Endodermal cell (in vitro differentiated cells): ENCODE results near the gene RPP25. TPM values are rescaled to one million over a fixed set of nuclear protein-coding genes. Genes with fewer than 3 reads are reported as not detected.

Source experiments
- DNase-seq: peaks from one replicate; pipeline ENCODE4 v3.0.0-alpha.2; 2017
- H3K27ac ChIP-seq: 2 replicates; pipeline ENCODE4 v1.5.1; 2013; ENCODE audit warnings: mild to moderate bottlenecking, low read depth, low read length, moderate library complexity
- H3K27me3 ChIP-seq: 2 replicates; pipeline ENCODE4 v1.6.1; 2013; ENCODE audit warnings: mild to moderate bottlenecking, low read length, moderate library complexity; ENCODE audit not compliant: insufficient read depth, control insufficient read depth, poor library complexity, severe bottlenecking
- H3K36me3 ChIP-seq: 2 replicates; pipeline ENCODE4 v1.7.0; 2013; ENCODE audit warnings: mild to moderate bottlenecking, low read length, moderate library complexity; ENCODE audit not compliant: control insufficient read depth, insufficient read depth
- H3K4me1 ChIP-seq: one replicate; pipeline ENCODE4 v1.7.0; 2013; ENCODE audit warnings: low read length; ENCODE audit not compliant: control insufficient read depth, insufficient read depth
- H3K4me3 ChIP-seq: 2 replicates; pipeline ENCODE4 v1.5.1; 2013; ENCODE audit warnings: mild to moderate bottlenecking, low read length, moderate library complexity
- H3K9ac ChIP-seq: 2 replicates; pipeline ENCODE4 v1.6.1; 2013; ENCODE audit warnings: mild to moderate bottlenecking, low read length, moderate library complexity; ENCODE audit not compliant: poor library complexity, severe bottlenecking; ENCODE audit errors: extremely low read depth
- H3K9me3 ChIP-seq: 2 replicates; pipeline ENCODE4 v1.6.1; 2013; ENCODE audit warnings: mild to moderate bottlenecking, low read length, moderate library complexity; ENCODE audit not compliant: control insufficient read depth
- H3K27ac Mint-ChIP-seq: 2 replicates; pipeline ENCODE4 v1.8.0; 2020; ENCODE audit warnings: mixed read lengths
- H3K27me3 Mint-ChIP-seq: 2 replicates; pipeline ENCODE4 v1.8.0; 2021; ENCODE audit warnings: mild to moderate bottlenecking, mixed read lengths; ENCODE audit not compliant: insufficient read depth
- H3K36me3 Mint-ChIP-seq: 2 replicates; pipeline ENCODE4 v1.8.0; 2020; ENCODE audit warnings: low read depth, mixed read lengths
- H3K4me1 Mint-ChIP-seq: 2 replicates; pipeline ENCODE4 v1.8.0; 2020; ENCODE audit warnings: mixed read lengths
- H3K4me3 Mint-ChIP-seq: 2 replicates; pipeline ENCODE4 v1.8.0; 2020; ENCODE audit warnings: mild to moderate bottlenecking, moderate library complexity, mixed read lengths
- H3K9me3 Mint-ChIP-seq: 2 replicates; pipeline ENCODE4 v1.8.0; 2020; ENCODE audit warnings: mild to moderate bottlenecking, mixed read lengths
- WGBS, 2 experiments: methylation state at CpG; one replicate each; pipeline versions ENCODE4 v1.1.5 to v1.1.7; 2013; ENCODE audit warnings: missing lambda C conversion rate in 2 of 2, mixed read lengths in 1 of 2; ENCODE audit not compliant: insufficient coverage in 1 of 2, insufficient read length in 1 of 2; 5-methylcytosine and 5-hydroxymethylcytosine counted together
- total RNA-seq, 2 donors: library from RNA; stranded (reverse); fragmentation: NEBNext Ultra II Directional in 1 of 2; extraction: Animal tissue kit (Norgen Biotek cat#: 25700) in 1 of 2; gene quantifications; 2 replicates in 1 of 2; 3 replicates in 1 of 2; pipeline ENCODE4 v1.2.1, GENCODE V29; 2021
- TF ChIP-seq, protein P1 (sequence below): fragments of 200-600 bp; sonication (generic); conservative IDR thresholded peaks from 2 replicates; pipeline ENCODE4 v1.5.0; 2021; ENCODE audit warnings: antibody characterized with exemption, mild to moderate bottlenecking

Gene RPP25
- total RNA-seq, 2 donors from 2014 or later, result 4.6 to 9.9 TPM

DNA sequence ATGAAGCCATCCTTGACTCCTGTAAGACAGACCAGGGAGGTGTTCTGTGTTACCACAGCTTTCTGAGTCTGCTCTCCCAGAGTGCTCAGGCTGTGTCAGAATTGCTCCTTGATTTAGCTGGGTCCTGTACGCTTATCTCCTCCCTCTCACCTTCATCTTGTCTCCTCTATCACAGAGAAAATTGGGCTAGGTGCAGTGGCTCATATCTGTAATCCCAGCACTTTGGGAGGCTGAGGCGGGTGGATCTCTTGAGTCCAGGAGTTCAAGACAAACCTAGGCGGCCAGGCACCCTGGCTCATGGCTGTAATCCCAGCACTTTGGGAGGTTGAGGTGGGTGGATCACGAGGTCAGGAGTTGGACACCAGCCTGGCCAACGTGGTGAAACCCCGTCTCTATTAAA, 44.7 kb upstream of the RPP25 start:
- no peak overlapping the region for H3K9ac ChIP-seq
- no peak for DNase-seq
- H3K36me3 ChIP-seq, result no peaks in the 10 kb centered on the region
- Mint-ChIP-seq H3K9me3 (no peaks in the 10 kb centered on the region), H3K27me3 (peaks cover 12% of the 10 kb centered on the region), H3K4me1 (peaks cover 3% of the 10 kb centered on the region), H3K27ac (no peak overlapping the region), H3K4me3 (no peak overlapping the region), H3K36me3 (peaks cover 13% of the 10 kb centered on the region)
- H3K27ac ChIP-seq, result no peak overlapping the region
- H3K4me3 ChIP-seq, result no peak overlapping the region
- H3K9me3 ChIP-seq, result no peaks in the 10 kb centered on the region
- WGBS, 2 experiments, result 87 to 92% methylated on average over 5 to 6 of the region's 6 CpGs
- peaks cover 16% of the 10 kb centered on the region for H3K27me3 ChIP-seq
- TF ChIP-seq, protein P1, sequence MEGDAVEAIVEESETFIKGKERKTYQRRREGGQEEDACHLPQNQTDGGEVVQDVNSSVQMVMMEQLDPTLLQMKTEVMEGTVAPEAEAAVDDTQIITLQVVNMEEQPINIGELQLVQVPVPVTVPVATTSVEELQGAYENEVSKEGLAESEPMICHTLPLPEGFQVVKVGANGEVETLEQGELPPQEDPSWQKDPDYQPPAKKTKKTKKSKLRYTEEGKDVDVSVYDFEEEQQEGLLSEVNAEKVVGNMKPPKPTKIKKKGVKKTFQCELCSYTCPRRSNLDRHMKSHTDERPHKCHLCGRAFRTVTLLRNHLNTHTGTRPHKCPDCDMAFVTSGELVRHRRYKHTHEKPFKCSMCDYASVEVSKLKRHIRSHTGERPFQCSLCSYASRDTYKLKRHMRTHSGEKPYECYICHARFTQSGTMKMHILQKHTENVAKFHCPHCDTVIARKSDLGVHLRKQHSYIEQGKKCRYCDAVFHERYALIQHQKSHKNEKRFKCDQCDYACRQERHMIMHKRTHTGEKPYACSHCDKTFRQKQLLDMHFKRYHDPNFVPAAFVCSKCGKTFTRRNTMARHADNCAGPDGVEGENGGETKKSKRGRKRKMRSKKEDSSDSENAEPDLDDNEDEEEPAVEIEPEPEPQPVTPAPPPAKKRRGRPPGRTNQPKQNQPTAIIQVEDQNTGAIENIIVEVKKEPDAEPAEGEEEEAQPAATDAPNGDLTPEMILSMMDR, result no peak
- H3K4me1 ChIP-seq, result no peaks in the 10 kb centered on the region

DNA sequence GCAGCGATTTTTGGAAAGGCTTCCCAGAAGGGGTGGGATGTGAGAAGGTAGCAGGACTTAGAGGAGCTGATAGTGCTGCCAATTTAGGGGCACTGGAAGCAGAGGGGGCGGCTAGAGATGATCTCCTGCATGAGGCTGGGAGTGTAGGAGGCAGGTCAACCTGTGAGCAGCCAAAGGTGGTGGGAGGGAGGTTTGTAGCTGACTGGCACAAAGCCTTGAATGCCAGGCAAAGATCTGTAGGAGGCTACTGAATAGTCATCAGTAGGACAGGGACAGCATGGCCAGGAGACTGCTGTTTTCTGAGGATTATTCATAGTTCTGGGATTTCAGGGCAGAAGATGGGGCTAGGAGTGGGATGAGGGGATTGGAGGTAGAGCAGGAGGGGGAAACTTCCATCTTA, 41.0 kb upstream of the RPP25 start:
- H3K36me3 Mint-ChIP-seq, result peaks cover 7% of the 10 kb centered on the region
- Histone ChIP-seq H3K27ac (no peak overlapping the region), H3K9me3 (no peaks in the 10 kb centered on the region), H3K27me3 (peaks cover 23% of the 10 kb centered on the region), H3K4me3 (no peak overlapping the region), H3K36me3 (no peaks in the 10 kb centered on the region), H3K9ac (no peak overlapping the region), H3K4me1 (no peaks in the 10 kb centered on the region)
- TF ChIP-seq, protein P1, result no peak
- 74 to 84% methylated on average over 2 of the region's 2 CpGs for WGBS, 2 experiments
- DNase-seq, result no peak
- peaks cover 8% of the 10 kb centered on the region for H3K4me1 Mint-ChIP-seq
- H3K4me3 Mint-ChIP-seq, result no peak overlapping the region
- no peaks in the 10 kb centered on the region for H3K9me3 Mint-ChIP-seq
- no peak overlapping the region for H3K27ac Mint-ChIP-seq
- H3K27me3 Mint-ChIP-seq, result peaks cover 18% of the 10 kb centered on the region

DNA sequence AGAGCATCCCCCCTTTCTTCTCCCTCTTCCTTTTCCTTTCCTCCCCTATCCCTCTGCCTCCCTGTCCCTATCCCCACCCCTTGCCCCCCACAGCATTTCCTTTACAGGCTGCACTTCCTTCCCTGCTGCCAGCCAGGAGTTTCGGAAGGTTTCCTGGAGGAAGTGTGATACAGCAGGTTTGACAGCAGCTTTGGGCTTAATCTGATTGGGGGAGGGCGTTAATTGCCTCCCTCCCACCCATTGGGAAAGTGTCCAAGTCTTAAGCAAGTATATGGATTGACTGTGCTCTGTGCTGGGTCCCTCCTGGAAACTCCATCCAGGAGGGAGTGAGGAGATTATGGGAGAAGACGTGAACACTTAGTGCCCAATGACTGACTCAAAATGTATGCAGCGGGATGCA, 40.6 kb upstream of the RPP25 start:
- no peak overlapping the region for H3K4me3 ChIP-seq
- H3K27ac ChIP-seq, result no peak overlapping the region
- no peak overlapping the region for H3K9ac ChIP-seq
- WGBS, 2 experiments, result 86 to 88% methylated on average over 4 of the region's 4 CpGs
- peaks cover 23% of the 10 kb centered on the region for H3K27me3 ChIP-seq
- Mint-ChIP-seq H3K9me3 (no peaks in the 10 kb centered on the region), H3K27me3 (peaks cover 18% of the 10 kb centered on the region), H3K4me1 (peaks cover 8% of the 10 kb centered on the region), H3K27ac (no peak overlapping the region), H3K4me3 (no peak overlapping the region), H3K36me3 (peaks cover 7% of the 10 kb centered on the region)
- TF ChIP-seq, protein P1, result no peak
- no peaks in the 10 kb centered on the region for H3K36me3 ChIP-seq
- no peaks in the 10 kb centered on the region for H3K9me3 ChIP-seq
- no peaks in the 10 kb centered on the region for H3K4me1 ChIP-seq
- DNase-seq, result no peak
